GM19463 (cell line): ENCODE results near the gene TCIRG1.
"Not testable (repeated sequence)": the region's sequence is repeated elsewhere in the genome, so short reads cannot be mapped to it uniquely, and the experiment has no call there.

ENCODE experiments used
- ATAC-seq: cut with Tn5 transposase; IDR thresholded peaks from one replicate; pipeline ENCODE4 v1.9.1; 2021; ENCODE audit warnings: mild to moderate bottlenecking, moderate library complexity; ENCODE audit not compliant: unreplicated experiment

The TCIRG1 gene, protein sequence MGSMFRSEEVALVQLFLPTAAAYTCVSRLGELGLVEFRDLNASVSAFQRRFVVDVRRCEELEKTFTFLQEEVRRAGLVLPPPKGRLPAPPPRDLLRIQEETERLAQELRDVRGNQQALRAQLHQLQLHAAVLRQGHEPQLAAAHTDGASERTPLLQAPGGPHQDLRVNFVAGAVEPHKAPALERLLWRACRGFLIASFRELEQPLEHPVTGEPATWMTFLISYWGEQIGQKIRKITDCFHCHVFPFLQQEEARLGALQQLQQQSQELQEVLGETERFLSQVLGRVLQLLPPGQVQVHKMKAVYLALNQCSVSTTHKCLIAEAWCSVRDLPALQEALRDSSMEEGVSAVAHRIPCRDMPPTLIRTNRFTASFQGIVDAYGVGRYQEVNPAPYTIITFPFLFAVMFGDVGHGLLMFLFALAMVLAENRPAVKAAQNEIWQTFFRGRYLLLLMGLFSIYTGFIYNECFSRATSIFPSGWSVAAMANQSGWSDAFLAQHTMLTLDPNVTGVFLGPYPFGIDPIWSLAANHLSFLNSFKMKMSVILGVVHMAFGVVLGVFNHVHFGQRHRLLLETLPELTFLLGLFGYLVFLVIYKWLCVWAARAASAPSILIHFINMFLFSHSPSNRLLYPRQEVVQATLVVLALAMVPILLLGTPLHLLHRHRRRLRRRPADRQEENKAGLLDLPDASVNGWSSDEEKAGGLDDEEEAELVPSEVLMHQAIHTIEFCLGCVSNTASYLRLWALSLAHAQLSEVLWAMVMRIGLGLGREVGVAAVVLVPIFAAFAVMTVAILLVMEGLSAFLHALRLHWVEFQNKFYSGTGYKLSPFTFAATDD

DNA sequence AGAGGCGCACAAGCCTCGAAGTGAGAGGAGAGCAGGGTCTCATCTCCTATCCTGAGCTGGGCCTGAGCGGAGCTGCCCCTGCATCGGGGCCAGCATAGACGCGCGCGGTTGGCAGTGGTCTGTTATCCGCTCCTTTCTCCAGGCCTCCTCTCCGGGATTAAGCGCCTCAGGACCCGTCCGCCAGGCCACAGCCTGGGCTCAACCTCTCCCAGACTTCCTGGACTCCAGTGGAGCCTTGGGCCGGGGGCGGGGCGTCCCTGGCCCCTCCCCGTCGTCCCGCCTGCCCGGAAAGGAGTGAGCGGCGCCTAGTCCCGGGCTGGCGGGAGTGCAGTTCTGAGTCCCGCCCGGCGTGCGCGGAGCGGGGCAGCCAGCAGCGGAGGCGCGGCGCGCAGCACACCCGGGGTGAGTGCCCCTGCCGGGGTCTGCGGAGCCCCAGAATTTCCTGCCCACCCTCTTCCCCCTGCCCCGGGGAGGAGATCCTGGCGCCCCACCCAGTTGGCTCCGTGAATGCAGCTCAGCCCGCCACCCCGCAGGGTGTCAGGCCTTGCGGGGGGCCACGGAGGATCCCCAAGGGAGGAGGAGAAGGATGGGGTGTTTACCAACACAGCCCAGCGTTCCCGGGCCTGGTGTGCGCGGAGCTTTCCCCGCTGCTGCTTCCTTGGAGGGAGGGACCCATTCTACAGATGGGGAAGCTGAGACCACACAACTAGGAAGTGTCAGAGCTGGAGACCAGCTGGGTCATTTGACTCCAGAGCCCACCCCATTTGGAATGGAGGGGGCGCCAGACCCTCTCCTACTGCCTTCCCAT is at the start of gene TCIRG1:
TCIRG1 (plus strand) TSS at position 308 of the 808 bp plus-strand sequence. CDS start 2,247 bp downstream, outside the sequence.
- ATAC-seq, result no peak

DNA sequence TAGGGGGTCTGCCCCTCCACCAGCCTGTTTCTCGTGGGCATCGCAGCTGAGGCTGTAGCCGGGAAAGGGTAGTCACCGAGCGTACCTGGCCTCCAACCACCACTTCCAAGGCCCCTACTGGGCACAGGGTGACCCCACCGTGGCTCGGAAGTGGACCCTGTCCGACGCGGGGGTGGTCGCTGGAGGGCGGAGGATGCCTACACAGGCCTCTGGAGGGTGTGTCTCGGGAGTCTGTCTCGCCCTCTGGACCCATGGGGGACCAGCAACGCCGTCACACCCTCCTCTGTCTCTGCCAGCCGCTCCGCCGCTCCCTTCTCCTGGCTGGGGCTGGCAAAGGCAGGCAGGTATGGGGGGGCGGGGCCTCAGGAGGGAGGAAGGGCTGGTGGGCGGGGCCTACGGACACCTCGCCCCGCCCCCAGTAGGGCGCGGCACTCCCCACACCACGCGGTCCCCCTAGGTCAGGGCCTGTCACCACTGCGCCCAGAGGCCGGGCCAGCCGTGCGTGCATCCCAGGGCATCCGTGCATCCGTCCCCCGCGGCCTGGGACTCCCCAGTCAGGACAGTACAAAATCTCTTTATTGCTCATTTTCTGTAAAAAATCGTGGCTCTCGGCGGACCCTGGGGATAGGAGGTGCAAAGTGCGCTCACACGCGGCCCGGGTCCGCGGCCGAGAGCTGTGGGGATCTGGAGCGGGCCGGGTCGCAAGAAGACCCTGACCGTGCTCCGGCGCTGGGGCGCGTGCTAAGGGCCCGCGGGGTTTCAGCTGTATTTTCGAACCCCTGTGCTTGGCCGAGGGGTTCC is 48.1 kb upstream of the TCIRG1 start:
- not testable (repeated sequence) for ATAC-seq

DNA sequence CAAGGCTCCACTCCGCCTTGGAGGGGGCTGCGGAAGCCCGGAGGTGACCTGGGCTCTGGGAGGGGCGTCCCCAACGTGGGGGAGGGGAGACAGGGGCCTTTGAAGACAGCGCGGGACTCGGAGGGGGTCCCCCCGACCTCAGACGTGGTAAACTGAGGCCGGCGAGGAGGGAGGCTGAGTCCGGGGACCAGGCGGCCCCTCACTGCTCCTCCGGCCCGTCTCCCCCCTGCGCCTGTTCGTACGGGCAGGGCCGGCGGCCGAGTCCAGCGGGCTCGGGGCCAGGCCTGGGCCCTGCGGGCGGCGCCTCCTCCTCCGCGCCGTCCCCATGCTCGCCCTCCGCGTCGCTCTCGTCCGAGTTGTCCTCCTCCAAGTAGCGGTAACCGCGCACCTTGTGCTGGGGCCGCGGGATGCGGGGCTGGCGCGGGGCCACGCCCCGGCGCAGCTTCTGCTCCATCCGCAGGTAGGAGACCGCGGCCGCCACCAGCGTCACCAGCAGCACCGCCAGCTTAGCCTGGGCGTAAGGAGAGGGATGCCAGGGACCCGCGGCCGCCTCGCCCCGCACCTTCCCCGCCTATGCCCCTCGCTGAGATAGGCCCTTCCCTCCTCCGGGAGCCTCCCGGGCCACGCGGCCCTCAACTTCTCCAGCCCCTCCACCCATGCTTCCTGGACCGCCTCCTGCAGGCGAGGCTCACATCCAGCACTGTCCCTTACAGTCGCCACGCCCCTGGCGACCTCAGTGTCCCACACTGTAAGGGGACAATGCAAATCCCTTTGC is 47.3 kb upstream of the TCIRG1 start:
- ATAC-seq, result not testable (repeated sequence)

DNA sequence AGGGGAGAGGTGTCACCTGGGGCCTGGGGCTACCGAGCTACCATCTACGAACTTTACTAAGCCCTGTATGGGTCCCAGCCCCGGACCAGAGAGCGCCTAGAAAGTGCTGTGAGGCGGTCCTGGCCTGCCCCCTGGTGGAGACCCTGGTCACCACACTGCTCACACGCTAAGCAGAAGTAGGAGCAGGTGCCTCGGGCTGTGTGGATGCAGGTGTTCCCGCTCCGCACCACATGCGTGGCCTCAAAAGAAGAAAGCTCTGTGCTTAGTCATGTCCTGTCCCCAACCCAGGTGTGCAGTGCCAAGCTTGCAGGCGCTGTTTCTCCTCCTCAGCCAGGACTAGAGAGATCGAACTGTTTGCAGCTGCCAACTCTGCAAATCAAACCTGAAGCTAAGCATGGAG is 45.0 kb upstream of the TCIRG1 start:
- ATAC-seq, result not testable (repeated sequence)

DNA sequence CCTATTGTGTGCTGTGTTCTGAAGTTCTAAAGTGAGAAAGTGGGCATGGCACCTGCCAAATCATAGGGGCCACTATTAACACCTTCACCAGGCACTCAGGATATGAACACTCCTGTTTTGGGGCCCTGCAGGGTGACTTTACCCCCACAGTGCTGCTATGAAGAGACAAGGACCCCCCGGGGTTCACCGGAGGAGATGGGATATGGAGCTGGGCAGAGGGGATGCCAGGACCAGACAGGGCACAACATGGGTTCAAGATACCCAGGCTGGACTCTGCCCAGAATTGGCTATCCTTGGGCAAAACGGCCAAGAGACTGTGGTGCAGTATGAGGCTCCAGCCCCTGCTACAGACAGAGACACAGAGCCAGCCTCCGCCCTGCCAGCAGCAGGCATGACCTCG is 44.4 kb upstream of the TCIRG1 start:
- not testable (repeated sequence) for ATAC-seq

DNA sequence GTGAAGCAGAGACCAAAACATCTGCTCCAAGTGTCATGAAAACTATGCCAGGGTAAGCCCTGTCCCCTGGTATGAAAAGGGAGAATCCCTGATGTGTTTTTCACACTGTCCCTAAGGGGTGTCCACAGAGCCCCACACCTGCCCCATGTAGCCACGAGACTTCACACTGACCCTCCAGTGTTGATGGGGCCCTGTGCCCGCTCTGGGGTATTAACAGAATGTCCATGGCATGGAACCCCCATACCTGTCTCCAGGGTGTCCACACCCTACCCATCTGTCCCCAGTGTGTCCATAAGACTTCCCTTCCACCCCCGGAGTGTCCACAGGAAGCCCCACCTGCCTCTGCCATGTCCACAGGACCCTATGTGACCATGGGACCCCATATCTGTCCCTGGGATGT is 43.7 kb upstream of the TCIRG1 start:
- ATAC-seq, result not testable (repeated sequence)

DNA sequence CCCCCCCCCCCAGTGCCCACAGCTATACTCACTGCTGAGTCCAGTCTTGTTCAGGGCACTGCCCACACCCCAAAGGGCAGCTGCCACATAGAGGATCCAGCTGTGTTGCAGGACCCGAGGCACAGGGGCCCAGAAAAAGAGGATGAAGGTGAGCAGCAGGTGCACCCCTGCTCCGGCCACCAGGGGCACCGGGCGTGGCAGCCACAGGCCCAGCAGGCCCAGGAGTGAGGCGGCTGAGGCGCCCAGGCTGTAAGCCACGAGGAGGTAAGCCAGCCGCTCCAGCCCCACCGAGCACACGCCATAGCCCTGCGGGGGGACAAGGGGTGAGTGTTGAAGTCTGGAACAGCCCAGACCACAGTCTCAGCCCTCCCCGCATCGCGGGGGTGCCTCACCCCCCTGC is 43.2 kb upstream of the TCIRG1 start:
- not testable (repeated sequence) for ATAC-seq

DNA sequence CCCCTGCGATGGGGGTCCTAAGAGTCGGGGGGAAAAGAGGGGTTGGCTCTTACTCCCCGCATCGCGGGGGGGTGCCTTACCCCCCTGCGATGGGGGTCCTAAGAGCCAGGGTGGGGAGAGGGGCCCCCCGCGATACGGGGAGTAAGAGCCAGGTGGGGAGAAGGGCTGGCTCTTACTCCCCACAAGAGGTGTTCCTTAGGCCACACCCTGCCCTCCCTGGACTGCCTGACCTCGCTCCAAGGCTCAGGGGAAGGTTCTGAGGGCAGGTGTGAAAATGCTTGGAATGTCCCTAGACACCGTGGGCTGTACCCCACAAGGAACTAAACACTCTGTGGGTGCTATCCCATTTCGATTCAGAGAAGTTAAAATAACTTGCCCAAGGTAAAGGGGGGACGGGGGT is 42.8 kb upstream of the TCIRG1 start:
- no peak for ATAC-seq

DNA sequence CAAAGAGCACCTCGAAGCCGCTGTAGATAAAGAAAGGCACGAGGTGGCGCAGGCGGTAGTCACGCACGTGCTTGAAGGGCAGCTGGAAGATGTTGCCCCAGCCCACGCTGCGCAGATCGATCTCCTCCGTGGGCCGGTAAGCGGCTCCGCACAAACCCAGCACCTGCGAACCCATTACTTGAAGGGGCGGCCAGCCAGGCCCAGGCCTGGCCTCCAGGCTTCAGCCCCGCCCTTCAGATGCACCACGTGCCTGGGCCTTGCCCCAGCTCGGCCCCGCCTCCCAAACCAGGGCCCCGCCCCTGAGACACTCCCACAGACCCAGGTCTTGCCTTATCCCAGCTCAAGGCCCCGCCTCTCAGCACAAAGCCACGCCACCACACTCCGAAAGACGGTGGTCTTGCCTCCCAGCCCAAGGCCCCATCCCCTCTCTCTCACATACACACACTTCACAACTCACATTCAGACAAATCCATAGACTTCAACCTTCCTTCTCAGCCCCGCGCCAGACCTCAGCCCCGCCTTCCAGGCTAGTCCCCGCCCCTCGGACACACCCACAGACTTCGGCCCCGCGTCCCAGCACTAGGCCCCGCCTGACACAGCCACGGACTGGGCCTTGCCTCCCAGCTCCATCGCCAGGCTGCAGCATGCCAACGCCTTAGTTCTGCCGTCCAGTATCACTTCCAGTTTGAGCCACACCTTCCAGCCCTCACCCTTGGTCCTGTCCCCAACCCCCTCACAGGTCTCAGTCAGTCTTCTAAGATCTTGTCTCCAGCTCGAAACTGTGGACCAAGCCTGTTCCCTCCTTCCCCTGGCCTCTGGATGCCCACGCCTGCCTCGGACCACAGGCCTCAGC is 42.0 kb upstream of the TCIRG1 start:
- ATAC-seq, result no peak

DNA sequence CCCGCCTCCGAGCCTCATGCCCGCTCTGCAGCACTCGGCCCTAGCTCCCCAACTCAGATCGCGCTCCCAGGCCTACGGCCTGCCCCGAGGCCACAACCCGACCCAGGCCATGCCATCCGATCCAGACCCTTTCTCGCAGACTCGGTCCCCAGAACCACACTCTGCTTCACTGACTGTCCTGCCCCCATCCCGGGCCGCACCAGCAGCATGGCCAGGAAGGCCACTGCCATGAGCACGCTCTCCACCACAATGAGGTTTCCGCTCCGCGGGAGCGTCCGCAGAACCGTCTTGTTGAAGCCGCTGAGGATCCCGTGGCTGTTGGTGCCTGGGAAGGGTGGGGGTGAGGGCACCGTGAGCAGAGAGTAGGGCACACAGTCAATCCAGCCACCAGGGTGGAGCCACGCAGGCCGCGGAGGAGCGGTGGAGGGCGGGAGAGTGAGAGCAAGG is 41.3 kb upstream of the TCIRG1 start:
- no peak for ATAC-seq

DNA sequence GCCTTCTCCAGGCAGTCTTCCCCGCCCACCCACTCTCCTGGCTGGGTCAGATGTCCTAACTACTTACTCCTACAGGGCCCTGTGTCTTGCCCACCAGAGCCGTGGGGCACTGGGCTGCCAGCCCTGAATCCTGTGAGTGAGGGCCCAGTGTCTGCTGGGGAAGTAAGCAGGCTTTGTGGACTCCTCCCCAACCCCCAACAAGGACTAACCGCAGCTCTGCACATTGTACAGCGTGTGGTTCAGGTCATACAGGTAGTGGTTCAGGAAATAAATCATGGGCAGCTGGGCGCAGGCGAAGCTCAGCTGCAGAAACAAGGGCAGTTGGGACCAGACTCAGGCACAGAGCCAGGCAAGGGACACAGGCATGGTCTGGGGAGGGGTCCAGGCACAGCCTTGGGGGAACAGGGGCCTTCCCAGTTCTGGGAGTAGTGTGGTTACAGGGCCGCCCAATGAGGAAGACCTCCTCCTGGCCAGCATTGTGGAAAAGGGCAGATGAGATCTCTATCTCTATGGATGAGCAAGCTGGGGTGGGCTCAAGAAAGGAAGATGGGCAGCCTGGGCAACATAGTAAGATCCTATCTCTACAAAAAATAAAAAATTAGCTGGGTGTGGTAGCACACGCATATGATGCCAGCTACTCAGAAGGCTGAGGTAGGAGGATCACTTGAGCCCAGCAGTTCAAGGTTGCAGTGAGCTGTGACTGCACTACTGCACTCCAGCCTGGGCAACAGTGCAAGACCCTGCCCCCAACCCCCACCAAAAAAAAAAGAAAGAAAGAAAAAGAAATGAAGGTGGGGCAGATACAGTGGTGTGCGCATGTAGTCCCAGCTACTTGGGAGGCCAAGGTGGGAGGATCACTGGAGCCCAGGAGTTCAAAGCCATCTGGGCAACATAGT is 40.4 kb upstream of the TCIRG1 start:
- no peak for ATAC-seq

DNA sequence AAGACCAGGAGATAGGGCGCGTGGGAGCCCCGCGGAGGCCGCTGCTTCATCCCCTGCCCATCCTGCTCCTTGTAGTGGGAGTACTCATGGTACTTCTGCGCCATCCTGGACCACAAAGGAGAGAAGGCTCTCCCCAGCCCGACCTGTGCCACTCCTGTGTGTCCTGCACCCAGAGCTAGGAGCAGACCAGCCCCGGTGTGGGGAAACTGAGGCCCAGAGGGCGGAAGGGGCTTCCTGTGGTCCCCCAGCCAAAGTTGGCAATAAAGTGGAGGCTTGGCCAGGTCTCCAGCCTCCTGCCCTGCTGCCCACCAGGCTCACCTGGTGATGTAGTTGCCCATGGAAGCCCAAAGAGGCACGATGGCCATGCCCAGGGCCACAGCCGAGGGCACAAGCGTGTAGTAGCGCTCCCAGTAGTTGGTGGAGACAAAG is 39.6 kb upstream of the TCIRG1 start:
- ATAC-seq, result no peak

DNA sequence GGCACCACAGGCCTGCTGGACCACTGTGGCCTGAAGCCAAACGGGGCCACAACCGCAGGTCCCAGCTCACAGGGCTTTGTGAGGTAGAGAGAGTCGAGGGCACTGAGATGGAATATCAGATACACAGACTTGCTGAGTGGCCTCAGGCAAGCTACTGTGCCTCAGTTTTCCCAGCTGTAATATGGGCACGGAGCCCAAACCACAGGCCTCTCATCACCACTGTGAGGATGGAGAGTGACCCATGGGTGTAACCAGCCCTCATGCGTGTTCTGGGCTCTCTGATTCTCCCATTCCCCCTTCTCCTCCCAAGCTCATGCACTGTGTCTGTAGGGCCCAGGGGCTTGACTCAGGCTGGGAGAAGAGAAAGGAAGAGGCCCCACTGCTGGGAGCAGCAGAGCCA is 39.1 kb upstream of the TCIRG1 start:
- no peak for ATAC-seq

DNA sequence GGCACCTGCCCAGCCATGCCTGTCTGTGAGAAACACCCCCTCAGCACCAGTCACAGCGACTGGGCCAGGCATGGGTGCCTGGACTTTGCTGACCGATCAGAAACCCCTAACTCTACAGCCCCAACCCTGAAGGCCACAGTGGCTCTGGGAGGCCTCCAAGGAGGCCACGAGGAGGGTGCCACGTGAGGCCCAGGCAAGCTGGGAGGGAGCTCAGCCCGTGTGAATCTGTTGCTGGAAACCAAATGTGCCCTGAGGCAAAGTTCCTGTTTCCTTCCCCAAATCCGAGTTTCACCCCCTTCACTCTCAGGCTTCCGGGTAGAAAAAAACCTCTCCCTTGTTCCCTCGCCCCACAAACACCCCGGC is 36.3 kb upstream of the TCIRG1 start:
- peak; percentile 9 for ATAC-seq

DNA sequence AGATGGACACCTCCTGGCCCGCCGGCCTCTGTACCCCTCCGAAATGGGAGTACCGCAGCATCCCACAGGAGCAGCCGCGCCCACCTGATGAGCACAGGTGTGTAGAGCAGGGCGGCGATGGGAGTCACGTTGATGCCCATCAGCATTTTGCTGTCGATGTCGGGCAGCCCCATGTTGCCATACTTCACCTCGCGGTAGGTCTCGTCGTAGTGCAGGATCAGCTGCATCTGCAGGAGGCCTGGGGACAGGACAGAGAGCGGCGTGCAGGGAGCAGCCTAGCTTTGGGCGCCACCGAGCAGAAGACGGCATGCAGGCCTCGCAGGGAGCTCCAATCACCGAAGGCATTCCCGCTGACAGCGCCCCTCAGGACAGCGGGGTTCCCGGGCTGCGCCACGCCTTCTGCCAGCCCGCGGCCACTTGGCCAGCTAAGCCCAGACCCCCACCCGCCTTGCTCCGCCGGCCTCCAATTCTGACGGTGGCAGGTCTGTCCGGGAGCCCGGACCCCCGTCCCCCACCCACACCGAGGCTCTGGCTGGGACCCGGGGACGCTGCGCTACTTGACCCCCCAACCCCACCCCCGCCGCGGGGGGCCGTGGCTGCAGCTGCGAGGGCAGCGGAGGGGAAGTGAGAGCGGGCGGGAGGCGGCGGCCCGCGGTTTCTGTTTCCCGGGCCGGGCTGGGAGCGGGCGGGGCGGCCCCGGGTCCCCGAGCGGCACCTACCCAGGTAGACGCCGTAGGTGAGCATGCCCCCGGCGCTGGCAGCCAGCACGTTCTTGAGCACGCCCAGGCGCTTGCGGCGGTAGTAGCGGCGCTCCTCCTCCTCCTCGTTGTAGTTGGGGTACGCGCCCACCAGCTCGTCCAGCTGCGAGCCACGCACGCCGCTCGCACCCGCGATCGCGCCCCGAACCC is 35.6 kb upstream of the TCIRG1 start:
- ATAC-seq, result peak; percentile 43

DNA sequence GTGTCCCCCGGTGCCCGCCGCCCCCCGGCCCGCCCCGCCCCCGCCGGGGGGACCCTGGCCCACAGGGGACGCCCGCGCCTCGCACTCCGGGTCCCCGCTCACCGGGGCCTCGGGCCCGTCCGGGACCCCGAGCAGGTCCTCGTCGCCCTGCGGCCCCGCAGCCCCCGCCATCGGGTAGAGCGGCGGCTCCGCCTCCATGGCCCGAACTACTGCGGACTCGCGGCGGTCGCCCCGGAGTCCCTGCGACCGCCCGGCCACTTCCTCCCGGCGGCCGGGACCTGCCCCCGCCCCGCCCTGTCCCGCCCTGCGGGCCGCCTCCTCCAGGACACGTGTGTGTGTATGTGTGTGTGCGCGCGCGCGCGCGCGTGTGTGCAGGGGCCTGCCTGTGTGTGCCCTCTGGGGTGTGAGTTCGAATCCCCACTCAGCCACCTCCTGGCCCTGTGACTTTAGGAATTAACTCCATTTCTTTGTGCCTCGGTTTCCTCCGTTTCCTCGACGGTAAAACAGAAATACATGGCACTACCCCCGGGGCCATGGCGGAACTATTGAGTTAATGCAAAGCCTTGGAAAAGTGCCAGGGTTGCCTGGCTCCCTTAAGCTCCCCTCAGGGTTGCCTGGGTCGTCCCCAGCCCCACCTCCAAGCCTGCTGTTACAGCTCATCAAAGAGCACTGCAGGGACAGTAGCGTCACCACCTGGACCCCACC is 34.8 kb upstream of the TCIRG1 start, which contains the start of gene UNC93B1:
UNC93B1 (minus strand) TSS at position 252 of the 705 bp plus-strand sequence; CDS start at position 198, 54 bp downstream.
- ATAC-seq, result peak; percentile 66
